Epithelial cell of esophagus (primary cell): ENCODE results near the gene LAP3.
"Not testable (repeated sequence)": the region's sequence is repeated elsewhere in the genome, so short reads cannot be mapped to it uniquely, and the experiment has no call there.

Source experiments
- DNase-seq: peaks from one replicate; pipeline ENCODE4 v3.0.0; 2010; ENCODE audit warnings: low read depth
- H3K4me3 ChIP-seq: 2 replicates; pipeline ENCODE4 v1.5.1; 2011; ENCODE audit warnings: mild to moderate bottlenecking, low read length, control low read depth
- CTCF ChIP-seq: IDR thresholded peaks from 2 replicates; pipeline ENCODE4 v1.5.1; 2011; ENCODE audit warnings: low read depth, mild to moderate bottlenecking, low read length, control low read depth, inconsistent platforms; ENCODE audit not compliant: insufficient read depth; ENCODE audit errors: missing control alignments

Gene LAP3

GRCh38 chr4:17576932-17577664 lies at the start of gene LAP3:
LAP3 (plus strand) TSS chr4:17577198; CDS start chr4:17577466, 268 bp downstream.
- DNase-seq = peak; percentile 97
- H3K4me3 ChIP-seq = peak within 1 kb of the TSS; percentile 81
- TF ChIP-seq CTCF = no peak

- no peak for DNase-seq
- H3K4me3 ChIP-seq = no peak overlapping the region
- TF ChIP-seq CTCF = no peak
Measured at GRCh38 chr4:17528551-17529165, 48.3 kb upstream of the LAP3 start.

DNA sequence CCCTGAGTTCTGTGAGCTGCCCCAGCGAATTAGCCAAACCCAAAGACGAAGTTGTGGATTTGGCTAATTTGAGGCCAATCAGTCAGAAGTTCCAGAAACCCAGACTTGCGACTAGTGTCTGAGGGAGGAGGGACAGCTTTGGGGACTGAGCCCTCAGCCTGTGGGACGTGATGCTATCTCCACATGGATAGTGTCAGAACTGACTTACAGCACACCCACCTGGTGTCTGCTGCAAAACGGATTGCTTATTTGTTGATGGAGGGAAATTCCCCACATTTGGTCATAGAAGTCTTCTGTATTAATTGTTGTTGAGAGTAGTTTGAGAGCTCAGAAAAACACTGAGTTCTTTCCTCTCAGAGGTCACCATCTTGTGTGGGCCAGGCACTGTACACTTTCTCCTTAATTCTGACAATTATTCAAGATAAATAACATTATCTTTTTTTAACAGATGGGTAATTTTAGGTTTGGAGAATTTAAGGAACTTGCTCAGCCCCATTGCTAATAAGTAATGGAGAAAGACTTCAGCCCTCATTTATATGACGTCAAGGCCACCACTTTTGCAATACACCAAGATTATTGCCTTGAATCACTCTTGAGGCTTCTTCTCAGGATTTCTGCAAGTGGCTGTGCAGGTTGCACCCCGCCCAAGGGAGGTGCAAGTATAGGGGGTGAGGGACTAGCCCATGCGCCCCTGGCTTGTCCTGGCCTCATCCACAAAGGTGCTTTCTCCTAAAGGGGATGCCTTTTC lies 45.3 kb upstream of the LAP3 start:
- DNase-seq = no peak
- no peak for TF ChIP-seq CTCF
- no peak overlapping the region for H3K4me3 ChIP-seq

GRCh38 chr4:17534705-17535104 lies 42.3 kb upstream of the LAP3 start:
- TF ChIP-seq CTCF = no peak
- no peak overlapping the region for H3K4me3 ChIP-seq
- no peak for DNase-seq

GRCh38 chr4:17535242-17535641 lies 41.8 kb upstream of the LAP3 start:
- DNase-seq = no peak

DNA sequence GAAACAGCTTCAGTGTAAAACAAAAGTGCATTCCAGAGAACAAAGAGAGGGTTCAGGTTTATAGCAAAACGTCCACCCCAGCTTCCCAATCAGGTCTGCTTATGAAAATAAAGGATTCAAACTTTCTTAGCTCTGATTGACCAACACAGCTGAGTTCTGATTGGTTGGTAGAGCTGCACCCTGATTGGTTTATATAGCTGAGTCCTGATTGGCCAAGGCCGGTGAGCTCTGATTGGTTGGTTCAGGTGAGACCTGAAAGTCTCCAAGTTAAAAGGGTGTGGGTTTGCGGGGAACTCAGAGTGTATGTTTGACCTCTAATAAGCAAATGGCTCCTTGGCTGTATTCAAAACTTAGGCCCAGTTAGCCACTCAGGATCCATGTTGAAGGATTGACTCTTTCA lies 41.1 kb upstream of the LAP3 start:
- H3K4me3 ChIP-seq = no peak overlapping the region
- no peak for TF ChIP-seq CTCF
- DNase-seq = no peak

More at GRCh38 chr4:17535242-17535641, 41.8 kb upstream of the LAP3 start:
- no peak for TF ChIP-seq CTCF
- no peak overlapping the region for H3K4me3 ChIP-seq

GRCh38 chr4:17537060-17537459 lies 39.9 kb upstream of the LAP3 start:
- DNase-seq = not testable (repeated sequence)

More at GRCh38 chr4:17537060-17537459, 39.9 kb upstream of the LAP3 start:
- not testable (repeated sequence) for H3K4me3 ChIP-seq
